ENCODE results near the gene PRRG4. TPM values are rescaled to one million over a fixed set of nuclear protein-coding genes. Genes with fewer than 3 reads are reported as not detected.
A peak's percentile ranks its signal among the peaks of the same experiment; 100 is the strongest.
"Not testable (repeated sequence)": the region's sequence is repeated elsewhere in the genome, so short reads cannot be mapped to it uniquely, and the experiment has no call there.

PRRG4 gene
- polyA plus RNA-seq, 1 donor from 2014 or later, result not detected

GRCh38 chr11:32885556-32885955, 55.8 kb downstream of the PRRG4 start:
- Mint-ChIP-seq H3K27ac (no peak overlapping the region), H3K4me1 (no peaks in the 10 kb centered on the region), H3K27me3 (no peaks in the 10 kb centered on the region), H3K9me3 (peaks cover 0 to 6% (median 1%) of the 10 kb centered on the region in 3 donors), H3K36me3 (no peaks in the 10 kb centered on the region), H3K4me3 (no peak overlapping the region)

GRCh38 chr11:32886180-32886579, 56.5 kb downstream of the PRRG4 start:
- Mint-ChIP-seq H3K9me3 (peaks cover 0 to 6% (median 1%) of the 10 kb centered on the region in 3 donors), H3K4me3 (no peak overlapping the region), H3K4me1 (no peaks in the 10 kb centered on the region), H3K27ac (no peak overlapping the region), H3K36me3 (no peaks in the 10 kb centered on the region), H3K27me3 (no peaks in the 10 kb centered on the region)

- not testable (repeated sequence) for H3K36me3 Mint-ChIP-seq, H3K9me3 Mint-ChIP-seq, H3K27me3 Mint-ChIP-seq, H3K27ac Mint-ChIP-seq, H3K4me3 Mint-ChIP-seq
- H3K4me1 Mint-ChIP-seq, result peaks cover 4 to 11% (median 7%) of the 10 kb centered on the region in 3 donors
Measured at GRCh38 chr11:32887707-32888383, 58.1 kb downstream of the PRRG4 start.

- H3K9me3 Mint-ChIP-seq, H3K27me3 Mint-ChIP-seq, H3K27ac Mint-ChIP-seq, H3K36me3 Mint-ChIP-seq, H3K4me3 Mint-ChIP-seq: not testable (repeated sequence)
- peaks cover 4 to 11% (median 7%) of the 10 kb centered on the region in 3 donors for H3K4me1 Mint-ChIP-seq
Measured at GRCh38 chr11:32888384-32888710, 58.6 kb downstream of the PRRG4 start.

- peaks cover 4 to 11% (median 7%) of the 10 kb centered on the region in 3 donors for H3K4me1 Mint-ChIP-seq
- H3K4me3 Mint-ChIP-seq, result no peak overlapping the region
- H3K27me3 Mint-ChIP-seq, result no peaks in the 10 kb centered on the region
- peaks cover 0 to 6% (median 1%) of the 10 kb centered on the region in 3 donors for H3K9me3 Mint-ChIP-seq
- H3K36me3 Mint-ChIP-seq, result no peaks in the 10 kb centered on the region
- H3K27ac Mint-ChIP-seq, result peak overlapping the region in 1 of 3 donors; percentile 2
Measured at GRCh38 chr11:32888805-32889204, 59.1 kb downstream of the PRRG4 start.

- Mint-ChIP-seq H3K4me1 (peaks cover 11 to 23% (median 18%) of the 10 kb centered on the region in 3 donors), H3K27me3 (no peaks in the 10 kb centered on the region), H3K27ac (peak overlapping the region; percentile 1 to 92 (median 32)), H3K36me3 (no peaks in the 10 kb centered on the region), H3K4me3 (peak overlapping the region in 3 of 4 donors; percentile 59 to 98 (median 96)), H3K9me3 (peaks cover 0 to 6% (median 1%) of the 10 kb centered on the region in 3 donors)
Measured at GRCh38 chr11:32890843-32891656, 61.3 kb downstream of the PRRG4 start.

- Mint-ChIP-seq H3K9me3 (peaks cover 0 to 6% (median 1%) of the 10 kb centered on the region in 3 donors), H3K4me1 (peaks cover 11 to 24% (median 18%) of the 10 kb centered on the region in 3 donors), H3K27ac (peak overlapping the region; percentile 86 to 93 (median 92)), H3K36me3 (no peaks in the 10 kb centered on the region), H3K4me3 (peak overlapping the region; percentile 85 to 98 (median 95)), H3K27me3 (no peaks in the 10 kb centered on the region)
Measured at GRCh38 chr11:32891657-32892354, 62.1 kb downstream of the PRRG4 start.

- Mint-ChIP-seq H3K4me3 (peak within 1 kb of the TSS; percentile 90 to 98 (median 97)), H3K9me3 (peaks cover 0 to 4% (median 1%) of the 10 kb centered on the region in 3 donors), H3K27me3 (no peaks in the 10 kb centered on the region), H3K4me1 (peaks cover 17 to 25% (median 20%) of the 10 kb centered on the region in 3 donors), H3K27ac (peak within 1 kb of the TSS; percentile 86 to 93 (median 92)), H3K36me3 (no peaks in the 10 kb centered on the region)
Measured at GRCh38 chr11:32892355-32893092, 62.8 kb downstream of the PRRG4 start, which contains the start of gene QSER1. TSS of gene QSER1 (plus strand) at chr11:32892811. CDS start at chr11:32893126, 315 bp downstream.

GRCh38 chr11:32893093-32893342, 63.3 kb downstream of the PRRG4 start:
- no peaks in the 10 kb centered on the region for H3K9me3 Mint-ChIP-seq
- peaks cover 17 to 30% (median 22%) of the 10 kb centered on the region in 3 donors for H3K4me1 Mint-ChIP-seq
- H3K27me3 Mint-ChIP-seq, result no peaks in the 10 kb centered on the region
- H3K4me3 Mint-ChIP-seq, result peak overlapping the region in 3 of 4 donors; percentile 90 to 97 (median 91)
- no peaks in the 10 kb centered on the region for H3K36me3 Mint-ChIP-seq
- H3K27ac Mint-ChIP-seq, result peak overlapping the region in 2 of 3 donors; percentile 52 to 84

- Mint-ChIP-seq H3K9me3 (no peaks in the 10 kb centered on the region), H3K4me3 (peak overlapping the region; percentile 90 to 97 (median 94)), H3K36me3 (no peaks in the 10 kb centered on the region)
Measured at GRCh38 chr11:32893343-32894148, 63.8 kb downstream of the PRRG4 start.

GRCh38 chr11:32894149-32894827, 64.6 kb downstream of the PRRG4 start:
- H3K27me3 Mint-ChIP-seq, result no peaks in the 10 kb centered on the region
- no peaks in the 10 kb centered on the region for H3K9me3 Mint-ChIP-seq
- no peaks in the 10 kb centered on the region for H3K36me3 Mint-ChIP-seq
- peak overlapping the region; percentile 90 to 97 (median 94) for H3K4me3 Mint-ChIP-seq
- H3K27ac Mint-ChIP-seq, result peak overlapping the region; percentile 52 to 84 (median 69)
- peaks cover 17 to 36% (median 22%) of the 10 kb centered on the region in 3 donors for H3K4me1 Mint-ChIP-seq

More at GRCh38 chr11:32893343-32894148, 63.8 kb downstream of the PRRG4 start:
- H3K4me1 Mint-ChIP-seq, result peaks cover 17 to 30% (median 22%) of the 10 kb centered on the region in 3 donors
- no peaks in the 10 kb centered on the region for H3K27me3 Mint-ChIP-seq
- H3K27ac Mint-ChIP-seq, result peak overlapping the region; percentile 52 to 84 (median 69)

- H3K4me3 Mint-ChIP-seq, result peak overlapping the region in 3 of 4 donors; percentile 49 to 91 (median 90)
Measured at GRCh38 chr11:32894921-32895320, 65.2 kb downstream of the PRRG4 start.

GRCh38 chr11:32895471-32895870, 65.7 kb downstream of the PRRG4 start:
- peaks cover 24 to 44% (median 25%) of the 10 kb centered on the region in 3 donors for H3K4me1 Mint-ChIP-seq
- H3K27ac Mint-ChIP-seq, result no peak overlapping the region
- peak overlapping the region in 2 of 4 donors; percentile 49 to 63 for H3K4me3 Mint-ChIP-seq
- no peaks in the 10 kb centered on the region for H3K36me3 Mint-ChIP-seq
- H3K9me3 Mint-ChIP-seq, result no peaks in the 10 kb centered on the region
- H3K27me3 Mint-ChIP-seq, result no peaks in the 10 kb centered on the region

More at GRCh38 chr11:32894921-32895320, 65.2 kb downstream of the PRRG4 start:
- Mint-ChIP-seq H3K27me3 (no peaks in the 10 kb centered on the region), H3K9me3 (no peaks in the 10 kb centered on the region), H3K27ac (no peak overlapping the region), H3K36me3 (no peaks in the 10 kb centered on the region), H3K4me1 (peaks cover 23 to 43% (median 24%) of the 10 kb centered on the region in 3 donors)
